Thyroid gland (tissue), 4 donors: ENCODE results near the gene UBAP1.

Source experiments
- POLR2A ChIP-seq, 2 donors: fragments of 450-650 bp; IDR thresholded peaks; one replicate each; pipeline ENCODE4 v1.6.1; 2017; ENCODE audit warnings: antibody characterized with exemption in 2 of 2, mild to moderate bottlenecking in 2 of 2, moderate library complexity in 1 of 2
- TF ChIP-seq, protein P1 (sequence below), 6 experiments: fragments of 200-600 bp in 3 of 6; fragments of 450-650 bp in 3 of 6; sonication (generic) in 3 of 6; IDR thresholded peaks; one replicate each; pipeline ENCODE4 v1.5.1; 2016 to 2019; ENCODE audit warnings: antibody characterized with exemption in 6 of 6, mild to moderate bottlenecking in 2 of 6, inconsistent platforms in 1 of 6, moderate library complexity in 1 of 6

DNA sequence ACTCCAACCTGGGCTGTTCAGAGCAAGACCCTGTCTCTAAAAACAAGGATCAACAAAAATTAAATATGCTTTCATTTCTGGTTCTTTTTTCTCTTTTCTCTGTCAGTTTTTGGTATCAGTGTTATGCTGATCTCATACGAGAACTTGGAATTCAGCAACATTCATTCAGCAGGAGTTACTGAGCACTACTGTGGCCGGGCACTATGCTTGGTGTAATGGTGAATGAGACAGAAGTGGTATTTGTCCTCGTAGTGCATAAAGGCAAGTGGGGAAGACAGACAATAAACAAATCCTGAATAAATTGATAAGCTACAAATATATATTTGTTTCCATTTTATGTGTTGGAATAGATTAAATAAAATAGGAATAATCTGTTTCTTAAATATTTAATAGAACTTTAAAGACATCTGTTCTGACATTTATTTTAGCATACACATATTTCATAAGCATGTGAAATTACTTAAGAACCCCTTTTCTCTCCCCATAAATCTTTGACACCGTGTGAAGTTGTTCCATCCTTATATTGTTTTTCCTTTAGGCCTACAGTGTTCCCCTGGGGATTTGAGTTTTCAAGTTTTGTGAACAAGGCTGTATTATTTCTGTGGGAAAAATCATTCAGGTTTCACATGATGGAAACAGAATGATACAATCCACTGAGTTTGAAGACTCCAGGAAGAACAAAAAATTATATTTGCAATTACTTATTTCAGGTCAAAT is 24.6 kb downstream of the UBAP1 start:
- TF ChIP-seq, protein P1, sequence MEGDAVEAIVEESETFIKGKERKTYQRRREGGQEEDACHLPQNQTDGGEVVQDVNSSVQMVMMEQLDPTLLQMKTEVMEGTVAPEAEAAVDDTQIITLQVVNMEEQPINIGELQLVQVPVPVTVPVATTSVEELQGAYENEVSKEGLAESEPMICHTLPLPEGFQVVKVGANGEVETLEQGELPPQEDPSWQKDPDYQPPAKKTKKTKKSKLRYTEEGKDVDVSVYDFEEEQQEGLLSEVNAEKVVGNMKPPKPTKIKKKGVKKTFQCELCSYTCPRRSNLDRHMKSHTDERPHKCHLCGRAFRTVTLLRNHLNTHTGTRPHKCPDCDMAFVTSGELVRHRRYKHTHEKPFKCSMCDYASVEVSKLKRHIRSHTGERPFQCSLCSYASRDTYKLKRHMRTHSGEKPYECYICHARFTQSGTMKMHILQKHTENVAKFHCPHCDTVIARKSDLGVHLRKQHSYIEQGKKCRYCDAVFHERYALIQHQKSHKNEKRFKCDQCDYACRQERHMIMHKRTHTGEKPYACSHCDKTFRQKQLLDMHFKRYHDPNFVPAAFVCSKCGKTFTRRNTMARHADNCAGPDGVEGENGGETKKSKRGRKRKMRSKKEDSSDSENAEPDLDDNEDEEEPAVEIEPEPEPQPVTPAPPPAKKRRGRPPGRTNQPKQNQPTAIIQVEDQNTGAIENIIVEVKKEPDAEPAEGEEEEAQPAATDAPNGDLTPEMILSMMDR (IDR thresholded peaks at IDR 0.05), result no peak
- no peak for TF ChIP-seq POLR2A (IDR thresholded peaks at IDR 0.05)
